GM21576 (cell line): ENCODE measurements around the gene KDM2B.

Experiments
- ATAC-seq: cut with Tn5 transposase; IDR thresholded peaks from one replicate; pipeline ENCODE4 v1.9.1; 2021; ENCODE audit warnings: mild to moderate bottlenecking, moderate library complexity; ENCODE audit not compliant: unreplicated experiment

Gene KDM2B

DNA sequence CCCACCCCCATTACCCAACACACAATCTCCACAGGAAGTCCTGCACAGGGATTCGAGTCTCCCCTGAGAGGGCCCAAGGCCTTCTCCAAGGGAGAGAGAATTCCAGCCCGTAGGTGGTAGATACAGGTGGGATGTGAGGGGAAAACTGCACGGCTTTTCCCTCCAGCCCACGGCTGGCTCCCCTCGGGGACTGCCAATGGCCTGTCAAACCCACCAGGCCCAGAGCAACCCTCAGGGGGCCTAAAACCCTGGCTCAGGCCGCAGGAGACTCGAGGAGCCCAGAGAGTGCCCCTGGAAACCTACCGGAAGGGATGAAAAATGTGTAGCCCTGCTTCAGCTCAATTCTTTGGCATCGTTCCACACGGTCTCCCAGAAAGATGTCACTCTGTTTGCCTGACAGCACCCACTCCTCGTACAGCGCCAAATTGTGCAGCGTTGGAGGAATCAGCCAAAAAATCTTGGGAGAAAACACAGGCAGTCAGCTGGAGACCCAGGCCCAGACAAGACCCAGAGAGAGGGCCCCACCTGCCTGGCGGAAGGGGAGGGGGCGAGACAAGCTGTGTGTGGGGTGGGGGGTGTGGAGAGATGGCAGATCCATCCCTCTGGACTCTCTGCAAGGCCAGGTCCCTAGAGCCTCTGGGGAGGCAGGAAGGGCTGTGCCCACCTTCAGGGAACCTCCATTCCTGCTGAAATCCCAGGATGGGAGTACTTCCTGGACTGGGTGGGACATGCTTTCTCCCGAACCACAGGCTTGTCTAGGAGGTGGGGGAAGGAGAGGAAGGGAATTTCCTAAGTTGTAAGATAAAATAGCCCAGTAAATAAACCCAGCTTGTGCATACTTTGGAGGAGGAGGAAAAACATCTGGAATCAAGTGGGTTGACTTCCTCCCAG lies 48.1 kb downstream of the KDM2B start:
- ATAC-seq: no peak

DNA sequence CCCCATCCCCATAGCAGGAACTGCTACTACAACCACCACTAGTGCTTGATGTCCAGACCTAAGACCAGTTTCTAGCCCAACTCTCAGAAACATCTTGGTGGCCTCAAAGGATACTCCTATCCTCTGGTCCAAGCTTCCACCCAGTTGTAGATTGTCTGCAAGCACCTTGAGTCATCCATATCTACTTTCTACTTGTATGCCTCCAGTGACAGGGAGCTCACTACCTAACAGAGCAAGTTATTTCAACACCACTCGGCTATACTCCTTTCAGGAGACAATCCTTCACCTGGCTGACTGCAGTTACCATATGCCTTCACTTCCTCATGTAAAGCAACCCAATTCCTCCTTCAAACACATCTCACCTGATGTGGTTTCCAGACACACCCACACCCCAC lies 49.5 kb downstream of the KDM2B start:
- no peak for ATAC-seq

GRCh38 chr12:121530600-121531355 lies 50.0 kb downstream of the KDM2B start:
- ATAC-seq: no peak

DNA sequence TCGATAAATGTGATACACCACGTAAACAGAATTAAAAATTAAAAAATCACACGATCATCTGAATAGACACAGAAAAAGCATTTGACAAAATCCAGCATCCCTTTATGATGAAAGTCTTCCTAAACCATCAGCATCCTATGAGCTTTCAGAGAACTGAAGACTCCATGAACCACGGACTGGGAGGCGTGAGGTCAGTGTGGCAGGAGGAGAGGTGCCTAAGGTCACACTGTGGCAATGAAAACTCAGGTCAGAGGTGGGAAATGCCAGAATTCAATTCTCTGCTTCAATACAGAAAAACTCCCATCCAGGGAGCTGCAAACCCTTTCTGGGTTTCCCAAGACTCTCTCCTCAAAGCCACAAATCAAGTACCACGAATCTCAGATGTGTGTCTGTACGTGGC lies 51.6 kb downstream of the KDM2B start:
- no peak for ATAC-seq

DNA sequence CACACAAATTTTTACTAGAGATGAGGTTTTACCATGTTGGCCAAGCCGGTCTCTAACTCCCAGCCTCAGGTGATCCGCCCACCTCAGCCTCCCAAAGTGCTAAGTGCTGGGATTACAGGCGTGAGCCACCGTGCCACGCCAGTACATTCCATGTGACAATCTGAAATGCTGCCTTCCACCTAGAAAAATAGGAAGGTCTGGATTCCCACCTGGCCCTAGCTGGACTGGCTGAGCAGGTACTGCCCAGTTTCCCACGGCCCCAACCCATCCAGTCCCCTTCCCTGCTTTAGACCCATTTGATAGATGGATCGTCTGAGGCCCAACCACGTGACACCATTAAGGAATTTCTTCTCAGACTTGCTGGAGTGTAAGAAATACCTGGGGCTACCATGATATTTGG lies 55.4 kb downstream of the KDM2B start:
- ATAC-seq: no peak

DNA sequence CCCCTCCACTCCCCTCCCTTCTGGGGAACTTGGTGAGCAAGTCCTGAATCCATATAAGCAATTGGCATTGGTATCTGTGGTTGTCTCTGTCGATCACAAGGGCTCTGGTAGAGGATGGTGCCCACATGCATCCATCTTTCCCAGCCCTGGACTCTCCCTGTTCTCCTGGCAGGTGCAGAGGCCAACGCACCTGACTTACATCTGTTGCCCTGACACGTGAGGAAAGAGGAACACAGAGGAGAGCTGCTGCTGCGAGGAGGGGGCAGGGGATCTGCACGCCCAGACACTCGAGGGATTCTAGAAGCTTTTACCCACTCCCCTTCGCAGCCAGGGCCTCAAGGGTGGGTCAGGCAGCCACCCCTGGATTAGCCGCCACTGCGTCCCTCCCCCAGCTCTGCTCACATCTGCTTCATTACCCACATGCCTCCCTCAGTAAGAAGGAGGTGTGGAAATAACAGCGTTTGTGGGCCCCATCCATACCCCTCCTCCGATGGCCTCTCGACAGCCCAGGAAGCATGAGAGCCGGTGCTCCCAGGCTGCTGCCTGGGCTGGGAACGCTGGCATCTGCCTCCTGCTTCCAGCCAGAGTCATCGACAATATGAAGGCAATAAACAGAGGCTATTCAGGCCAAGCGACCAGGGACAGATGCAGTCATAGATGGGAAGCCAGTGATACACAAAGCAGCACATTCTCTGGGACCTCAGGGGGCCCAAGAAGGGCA lies 56.5 kb downstream of the KDM2B start:
- ATAC-seq: no peak

DNA sequence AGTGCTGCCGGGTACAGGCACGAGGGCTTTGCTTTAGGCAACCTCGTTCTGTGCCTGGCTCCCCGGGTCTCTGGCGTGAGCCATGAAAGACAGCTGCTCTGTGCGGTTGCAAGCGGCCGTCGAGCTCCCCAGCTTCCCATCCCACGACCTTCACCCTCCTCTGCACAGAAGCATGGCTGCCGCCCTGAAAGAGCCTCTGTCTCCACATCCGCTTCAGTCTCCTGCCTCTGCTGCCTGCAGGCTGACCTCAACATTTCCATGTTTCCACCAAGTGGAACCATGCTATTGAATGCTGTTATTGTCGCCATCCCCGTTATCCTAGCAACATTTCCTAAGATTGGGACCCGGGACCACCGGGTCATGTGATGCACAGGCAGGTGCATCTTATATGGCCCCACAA lies 57.1 kb downstream of the KDM2B start:
- ATAC-seq: peak; percentile 43

DNA sequence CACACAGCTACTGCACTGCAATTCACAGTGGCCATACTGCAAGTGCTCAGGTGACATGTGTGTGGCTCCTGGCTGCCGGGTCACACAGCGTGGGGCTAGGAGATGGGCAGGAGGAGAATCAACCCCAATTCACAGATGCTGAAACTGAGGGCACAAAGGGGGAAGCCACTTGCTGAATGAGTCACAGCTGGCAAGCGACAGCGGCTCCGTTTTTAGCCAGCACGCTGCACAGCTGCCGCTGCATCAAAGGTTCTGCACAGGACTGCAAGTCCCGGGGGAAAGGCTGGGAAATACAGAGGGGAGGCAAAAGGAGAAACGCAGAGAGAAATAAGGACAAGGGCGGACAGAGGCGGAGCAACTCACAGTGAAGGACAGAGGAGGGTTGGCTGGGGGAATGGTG lies 57.9 kb downstream of the KDM2B start:
- peak; percentile 48 for ATAC-seq

DNA sequence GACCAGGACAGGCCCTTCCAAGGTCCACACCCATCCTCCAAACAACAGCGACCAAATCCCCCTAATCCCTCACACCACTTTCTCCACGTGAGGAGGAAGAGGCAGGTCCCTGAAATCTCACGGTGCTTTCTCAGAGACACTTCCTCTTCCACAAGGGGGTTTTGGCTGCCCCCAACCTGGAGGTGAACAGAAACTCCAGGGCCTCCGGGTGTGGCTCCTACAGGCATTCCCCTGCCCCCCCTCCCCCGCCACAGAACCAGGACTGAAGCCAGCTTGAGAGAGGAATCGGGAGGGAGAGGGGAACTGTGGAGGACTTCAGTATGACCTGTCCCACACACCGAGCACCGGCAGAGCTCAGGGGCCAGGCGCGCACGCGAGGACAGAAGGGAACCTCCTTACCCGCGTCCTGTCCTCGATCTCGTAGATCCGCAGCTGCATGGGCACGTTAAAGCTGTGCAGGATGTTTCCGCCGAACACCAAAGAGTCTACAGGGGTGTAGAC lies 60.2 kb downstream of the KDM2B start:
- no peak for ATAC-seq

- no peak for ATAC-seq
These were observed 60.7 kb downstream of the KDM2B start for GRCh38 chr12:121520119-121520518.

DNA sequence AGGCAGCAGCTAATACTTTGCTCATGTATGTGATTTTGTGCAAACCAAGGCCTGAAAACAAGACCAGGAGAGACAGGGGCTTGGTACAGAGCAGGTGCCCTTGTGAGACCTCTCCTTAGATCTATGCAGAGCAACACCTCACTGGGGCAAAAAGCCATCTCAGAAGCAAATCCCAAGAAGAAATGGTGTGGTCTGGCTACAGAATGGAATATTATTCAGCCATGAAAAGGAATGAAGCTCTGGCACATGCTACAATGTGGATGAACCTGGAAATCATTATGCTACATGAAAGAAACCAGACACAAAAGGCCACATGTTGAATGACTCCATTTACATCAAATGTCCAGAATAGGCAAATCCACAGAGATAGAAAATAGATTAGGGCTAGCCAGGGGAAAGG lies 61.6 kb downstream of the KDM2B start:
- ATAC-seq: no peak

DNA sequence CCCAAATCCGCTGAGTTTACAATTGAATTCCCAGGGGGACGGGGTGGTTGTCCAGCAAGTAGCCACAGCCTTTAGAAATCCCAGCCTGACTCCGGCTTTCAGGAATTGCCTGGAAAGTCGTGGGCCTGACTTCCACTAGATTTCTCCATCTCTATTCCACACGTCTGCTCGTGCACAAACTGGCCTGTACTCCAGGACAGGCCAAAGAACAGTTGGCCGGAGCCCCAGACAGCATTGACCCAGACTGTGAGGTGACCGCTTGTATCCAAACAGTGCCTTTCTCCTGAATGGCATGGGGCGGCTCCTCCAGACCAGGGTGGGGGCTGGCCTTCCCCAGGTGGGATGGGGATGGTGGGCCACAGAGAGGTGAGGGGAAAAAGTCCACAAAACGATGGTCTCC lies 62.2 kb downstream of the KDM2B start:
- no peak for ATAC-seq

GRCh38 chr12:121516437-121517011 lies 64.3 kb downstream of the KDM2B start:
- ATAC-seq: no peak

DNA sequence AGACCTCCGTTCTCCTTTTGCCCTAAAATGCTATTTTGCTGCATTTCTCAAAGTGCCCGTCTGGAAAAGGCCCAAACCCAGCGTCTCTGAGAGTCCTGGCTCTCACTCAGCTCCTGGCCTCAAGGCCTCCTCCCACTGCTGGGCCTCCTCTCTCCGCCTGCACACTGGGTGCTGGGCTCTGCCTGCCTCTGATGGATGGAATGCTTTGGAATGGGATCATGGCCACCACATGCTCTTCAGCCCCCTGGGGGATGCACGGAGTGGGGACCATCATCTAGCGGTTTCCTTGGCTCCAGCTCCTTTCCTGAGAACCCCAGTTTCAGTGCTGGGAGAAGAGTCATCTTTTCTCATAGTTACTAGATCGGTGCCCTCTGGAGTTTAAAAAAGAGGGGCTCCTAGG lies 65.2 kb downstream of the KDM2B start:
- no peak for ATAC-seq

GRCh38 chr12:121514184-121514742 lies 66.6 kb downstream of the KDM2B start:
- ATAC-seq: peak; percentile 36

DNA sequence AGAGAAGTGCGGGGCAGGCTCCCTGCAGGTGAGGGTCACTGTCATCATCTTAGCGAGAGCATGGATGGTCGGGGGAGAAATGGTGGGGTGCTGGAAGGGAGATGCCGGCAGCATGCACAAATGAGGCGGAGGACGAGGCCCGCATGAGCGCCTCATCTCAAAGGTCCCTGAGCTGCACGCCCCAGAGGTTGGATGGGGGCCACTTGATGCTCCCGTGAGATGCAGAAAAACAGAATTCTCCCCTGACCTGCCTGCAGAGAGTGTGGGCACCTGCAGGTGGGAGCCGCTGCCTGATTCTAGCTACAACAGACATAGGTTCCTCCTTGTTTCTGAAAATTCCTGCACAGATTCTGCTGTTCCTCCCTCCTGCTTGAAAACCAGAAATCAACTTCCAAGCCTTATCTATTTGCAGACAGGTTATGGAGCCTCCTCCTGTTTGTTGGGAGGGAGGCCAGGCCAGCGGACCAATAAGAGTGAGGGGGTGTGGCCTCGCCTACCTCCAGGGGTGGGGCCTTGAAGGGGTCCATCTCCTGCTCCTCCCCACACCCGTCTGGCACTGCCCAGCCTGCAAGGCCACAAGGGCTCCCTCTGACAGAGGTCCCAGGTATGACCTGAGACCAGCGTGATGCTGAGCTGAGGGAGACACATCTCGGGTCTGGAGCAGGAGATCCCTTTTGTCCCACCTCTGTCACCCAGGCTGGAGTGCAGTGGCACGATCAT lies 67.2 kb downstream of the KDM2B start:
- ATAC-seq: peak; percentile 61

DNA sequence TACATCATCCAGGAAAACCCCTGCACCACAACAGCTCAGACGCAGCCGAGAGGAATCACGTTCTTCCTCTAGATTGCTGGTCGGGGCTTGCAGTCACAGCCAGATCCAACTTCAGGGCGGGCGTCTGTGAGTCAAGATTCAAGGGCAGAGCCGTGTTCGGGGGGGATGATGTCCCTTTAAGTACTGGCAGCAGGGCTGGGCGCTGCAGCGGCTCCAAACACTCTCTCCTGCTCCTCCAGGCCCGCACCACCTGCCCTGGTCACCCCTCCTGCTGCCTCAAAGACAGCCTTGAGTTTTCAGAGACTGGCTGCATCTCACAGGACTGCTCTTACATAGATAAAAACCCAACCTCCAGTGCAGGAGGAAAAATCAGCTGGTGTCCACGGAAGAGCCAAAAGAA lies 68.3 kb downstream of the KDM2B start:
- ATAC-seq: no peak

DNA sequence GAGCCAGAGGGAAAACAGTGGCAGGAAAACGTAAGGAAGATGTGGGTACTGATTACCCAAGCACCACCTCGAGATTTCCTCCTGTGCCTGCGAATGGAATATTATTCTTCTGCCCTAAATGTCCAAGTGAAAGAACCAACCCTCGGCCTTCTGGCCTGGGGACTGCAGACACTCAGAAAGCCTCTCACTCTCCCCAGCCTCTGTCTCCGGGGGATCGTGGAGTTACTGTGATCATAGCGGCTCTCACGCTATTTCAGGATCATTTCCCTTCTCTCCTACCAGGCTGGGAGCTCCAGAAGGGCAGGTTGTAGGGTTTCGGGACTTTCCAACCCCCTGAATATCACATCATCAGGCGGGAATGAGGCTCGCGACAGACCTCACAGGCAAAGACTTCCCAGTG lies 68.9 kb downstream of the KDM2B start:
- no peak for ATAC-seq

DNA sequence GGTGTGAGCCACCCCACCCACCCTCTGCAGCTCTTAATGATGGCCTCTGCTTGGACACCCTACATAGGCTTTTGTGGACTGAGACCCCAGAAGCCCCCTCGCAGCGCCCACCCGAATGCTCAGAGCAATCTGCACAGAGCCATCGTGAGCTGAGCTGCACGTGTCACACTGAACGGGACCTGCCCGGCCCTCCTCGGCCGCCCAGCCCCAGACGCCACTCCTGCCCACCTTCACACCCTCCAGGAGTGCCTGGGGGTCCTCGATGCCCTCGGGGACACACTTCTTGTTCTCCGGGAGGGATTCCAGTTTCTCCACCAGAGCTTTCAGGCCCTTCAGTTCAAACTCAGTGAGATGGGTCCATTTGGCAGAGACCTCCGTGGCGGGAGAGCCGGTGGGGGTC lies 71.5 kb downstream of the KDM2B start:
- no peak for ATAC-seq

- no peak for ATAC-seq
These were observed 72.3 kb downstream of the KDM2B start for GRCh38 chr12:121508533-121508932.
